ENCODE results near the gene CSNK2A2. TPM values are rescaled to one million over a fixed set of nuclear protein-coding genes. Genes with fewer than 3 reads are reported as not detected.

The CSNK2A2 gene
- total and polyA plus RNA-seq, 2 of the 8 experiments (the other 6 are each of a cell fraction or from before 2014, with no cell fraction given), result 37.9 to 128 TPM

GRCh38 chr16:58123896-58124600, 73.9 kb downstream of the CSNK2A2 start:
- peaks cover 4 to 16% (median 5%) of the 10 kb centered on the region in 4 experiments; a peak in 4 of 7 replicates for H3K4me1 ChIP-seq (replicated peaks in 1 of 4; ENCODE audit: control insufficient read depth in 3 of 4, insufficient read depth in 4 of 4, low read length in 3 of 4)
- no peak overlapping the region for H2AK5ac ChIP-seq (ENCODE audit: low read depth, low read length)
- peaks cover 39 to 45% of the 10 kb centered on the region in 2 experiments for H4K20me1 ChIP-seq (replicated peaks in 1 of 2; ENCODE audit: control insufficient read depth in 1 of 2, insufficient read depth in 2 of 2, low read length in 2 of 2)
- H3K23me2 ChIP-seq (ENCODE audit: low read depth, low read length), result peaks cover 4% of the 10 kb centered on the region; the same call in 1 of the 2 replicates
- H3K79me2 ChIP-seq (ENCODE audit: control insufficient read depth in 1 of 2, insufficient read depth in 2 of 2, low read length in 2 of 2), result peaks cover 20 to 87% of the 10 kb centered on the region in 2 experiments
- H4K8ac ChIP-seq (ENCODE audit: extremely low read depth, insufficient read depth, low read length), result no peak overlapping the region
- H4K5ac ChIP-seq (ENCODE audit: insufficient read length, low read depth, low read length), result no peak overlapping the region
- no peak overlapping the region for H3K23ac ChIP-seq (ENCODE audit: insufficient read length)
- no peak overlapping the region for H2BK15ac ChIP-seq (ENCODE audit: low read length)
- no peak overlapping the region for H3K9ac ChIP-seq (replicated peaks in 1 of 4; ENCODE audit: extremely low read depth in 1 of 4, low read depth in 3 of 4, low read length in 3 of 4)
- WGBS, 2 experiments (ENCODE audit: extremely low coverage in 1 of 2, insufficient coverage in 1 of 2, insufficient read length in 1 of 2, insufficient replicate concordance in 2 of 2, low coverage in 1 of 2, low lambda C conversion rate in 2 of 2, missing lambda C conversion rate in 1 of 2), result 78% methylated on average over 8 of the region's 8 CpGs; no CpG with 5 or more reads in 1 of the 2 experiments
- H3K27ac ChIP-seq (ENCODE audit: low read depth, low read length), result no peak overlapping the region
- H3K9me3 ChIP-seq (ENCODE audit: insufficient read depth in 2 of 2, low read depth in 1 of 2, low read length in 1 of 2), result no peaks in the 10 kb centered on the region
- no peak overlapping the region for H3K18ac ChIP-seq (ENCODE audit: extremely low read depth, low read length)
- POLR2A ChIA-PET (ENCODE audit: partially characterized antibody), result interaction anchor here (1.2 kb wide), 1 partner anchor 99 kb away, joined by 3 read pairs; no protein-coding TSS in a partner anchor
- CTCF ChIA-PET (ENCODE audit: partially characterized antibody), result interaction anchor here (0.6 to 19.7 kb wide), 10 partner anchors 14 to 134 kb away, joined by 3 to 362 read pairs (median 4); partner anchors contain the start of gene MMP15
- no peaks in the 10 kb centered on the region for H3K27me3 ChIP-seq (replicated peaks in 1 of 4; ENCODE audit: control insufficient read depth in 3 of 4, extremely low read depth in 1 of 4, insufficient read depth in 3 of 4, low read length in 3 of 4)
- H3K4me3 ChIP-seq (ENCODE audit: extremely low read depth in 1 of 4, insufficient read depth in 2 of 4, low read depth in 3 of 4, low read length in 4 of 4), result no peak overlapping the region
- no peak for DNase-seq (ENCODE audit: low read depth in 1 of 2, low spot score in 2 of 2)
- H3K79me1 ChIP-seq (ENCODE audit: low read depth, low read length), result peaks cover 11% of the 10 kb centered on the region; the same call in 1 of the 2 replicates
- H3K56ac ChIP-seq (replicated peaks; ENCODE audit: insufficient read length, low read depth, low read length), result no peak overlapping the region
- no peak for FAIRE-seq
- no peak overlapping the region for H3K4ac ChIP-seq (replicated peaks; ENCODE audit: insufficient read length, low read depth, low read length)
- H2BK5ac ChIP-seq (ENCODE audit: low read depth, low read length), result no peak overlapping the region
- no peak overlapping the region for H2BK120ac ChIP-seq (replicated peaks; ENCODE audit: low read depth, low read length)
- no peak overlapping the region for H3K14ac ChIP-seq (ENCODE audit: insufficient read length)
- no peaks in the 10 kb centered on the region for H3K36me3 ChIP-seq (ENCODE audit: control insufficient read depth in 2 of 4, insufficient read depth in 4 of 4, low read length in 3 of 4)
- no peak overlapping the region for H2BK12ac ChIP-seq (ENCODE audit: low read depth, low read length)
- H2BK20ac ChIP-seq (ENCODE audit: low read length), result no peak overlapping the region
- no peak overlapping the region for H2AFZ ChIP-seq (ENCODE audit: low read length)
- no peak overlapping the region for H4K91ac ChIP-seq (replicated peaks; ENCODE audit: insufficient read length, low read length)
- H3K4me2 ChIP-seq (ENCODE audit: insufficient read depth in 1 of 2, low read depth in 2 of 2, low read length in 2 of 2), result no peak overlapping the region
- TF ChIP-seq PHF8 (conservative IDR thresholded peaks at IDR 0.05; ENCODE audit: low read depth, low read length), result no peak
- no peak for TF ChIP-seq BACH1 (IDR thresholded peaks at IDR 0.05; ENCODE audit: low read length)
- no peak for TF ChIP-seq BCL11A (IDR thresholded peaks at IDR 0.05; ENCODE audit: low read depth in 2 of 2, low read length in 2 of 2)
- TF ChIP-seq EP300 (IDR thresholded peaks at IDR 0.05; ENCODE audit: borderline replicate concordance in 1 of 2, low read depth in 2 of 2, low read length in 2 of 2), result no peak
- no peak for TF ChIP-seq JUN (IDR thresholded peaks at IDR 0.05; ENCODE audit: low read depth, low read length)
- TF ChIP-seq CREB1 (IDR thresholded peaks at IDR 0.05), result no peak
- TF ChIP-seq NRF1 (IDR thresholded peaks at IDR 0.05; ENCODE audit: low read depth, low read length), result no peak
- TF ChIP-seq ATF3 (IDR thresholded peaks at IDR 0.05; ENCODE audit: insufficient read depth, low read depth, low read length), result no peak
- TF ChIP-seq CHD2 (IDR thresholded peaks at IDR 0.05; ENCODE audit: low read length), result no peak
- TF ChIP-seq TCF12 (IDR thresholded peaks at IDR 0.05; ENCODE audit: low read depth, low read length), result no peak
- no peak for TF ChIP-seq TAF7 (optimal IDR thresholded peaks at IDR 0.05; ENCODE audit: borderline replicate concordance, low read depth, low read length)
- no peak for TF ChIP-seq SRF (IDR thresholded peaks at IDR 0.05; ENCODE audit: low read depth, low read length)
- no peak for TF ChIP-seq SP2 (IDR thresholded peaks at IDR 0.05; ENCODE audit: low read length)

Data from H1 (cell line).